ENCODE data around the gene GSK3A.

The GSK3A gene

DNA sequence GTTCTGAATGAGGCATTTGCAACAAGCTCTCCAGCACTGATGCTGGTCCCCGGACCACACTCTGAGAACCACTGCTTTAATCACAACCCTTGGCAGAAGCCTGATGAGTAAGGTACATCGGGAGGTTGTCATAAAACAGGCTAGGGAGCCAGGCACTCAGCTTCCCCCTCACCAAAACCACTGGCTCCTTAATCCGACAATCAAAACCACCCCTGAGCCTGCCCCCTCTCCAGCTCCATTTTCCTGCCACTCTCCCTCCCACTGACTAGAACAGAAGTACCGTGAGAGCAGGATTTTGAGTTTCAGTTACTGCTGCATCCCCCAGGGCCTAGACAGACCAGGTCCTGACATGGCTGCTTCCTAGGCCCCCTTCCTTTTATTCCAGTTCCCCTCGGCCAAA is 7.2 kb downstream of the GSK3A start:
- no peak overlapping the region for H3K4me3 ChIP-seq (ENCODE audit: insufficient read depth in 1 of 2, low read depth in 1 of 2, low read length in 2 of 2)
- H2AK5ac ChIP-seq (ENCODE audit: low read length, severe bottlenecking), result no peak overlapping the region
- 86% methylated on average over 5 of the region's 5 CpGs for whole genome bisulfite sequencing
- H2BK120ac ChIP-seq (ENCODE audit: low read depth, low read length), result no peak overlapping the region
- no peak overlapping the region for H2BK5ac ChIP-seq (ENCODE audit: low read depth, low read length, poor library complexity, severe bottlenecking)
- no peak overlapping the region for H3K18ac ChIP-seq (ENCODE audit: low read depth in 1 of 2, low read length in 2 of 2)
- no peak overlapping the region for H3K23ac ChIP-seq (ENCODE audit: low read length in 2 of 2)
- H3K27ac ChIP-seq (ENCODE audit: low read length, poor library complexity, severe bottlenecking), result no peak overlapping the region
- H4K8ac ChIP-seq (ENCODE audit: low read length), result no peak overlapping the region
- H3K4me2 ChIP-seq (ENCODE audit: low read length, poor library complexity, severe bottlenecking), result no peak overlapping the region
- H2AFZ ChIP-seq (ENCODE audit: low read depth, low read length), result no peak overlapping the region
- peaks cover 79 to 81% of the 10 kb centered on the region in 2 experiments for H3K36me3 ChIP-seq (ENCODE audit: control insufficient read depth in 1 of 2, insufficient read depth in 2 of 2, low read depth in 1 of 2, low read length in 2 of 2)
- H4K91ac ChIP-seq (ENCODE audit: low read length), result no peak overlapping the region
- H3K27me3 ChIP-seq (ENCODE audit: control insufficient read depth in 1 of 2, insufficient read depth in 1 of 2, low read length in 2 of 2), result no peaks in the 10 kb centered on the region
- DNase-seq, result no peak
- no peak overlapping the region for H2BK12ac ChIP-seq (ENCODE audit: low read length in 2 of 2)
- H3K14ac ChIP-seq (ENCODE audit: low read length in 2 of 2), result no peak overlapping the region
- no peak overlapping the region for H3K4ac ChIP-seq (ENCODE audit: low read depth in 1 of 2, low read length in 2 of 2)
- H3K9ac ChIP-seq (ENCODE audit: low read length), result no peak overlapping the region
- H3K9me3 ChIP-seq (ENCODE audit: control insufficient read depth, low read length), result no peaks in the 10 kb centered on the region
- H3K4me1 ChIP-seq (ENCODE audit: control insufficient read depth, insufficient read depth, low read depth, low read length), result peaks cover 6% of the 10 kb centered on the region
- H2BK15ac ChIP-seq (ENCODE audit: low read depth, poor library complexity, severe bottlenecking), result no peak overlapping the region
- H3K79me1 ChIP-seq (replicated peaks; ENCODE audit: low read length, poor library complexity, severe bottlenecking), result peaks cover 47% of the 10 kb centered on the region

DNA sequence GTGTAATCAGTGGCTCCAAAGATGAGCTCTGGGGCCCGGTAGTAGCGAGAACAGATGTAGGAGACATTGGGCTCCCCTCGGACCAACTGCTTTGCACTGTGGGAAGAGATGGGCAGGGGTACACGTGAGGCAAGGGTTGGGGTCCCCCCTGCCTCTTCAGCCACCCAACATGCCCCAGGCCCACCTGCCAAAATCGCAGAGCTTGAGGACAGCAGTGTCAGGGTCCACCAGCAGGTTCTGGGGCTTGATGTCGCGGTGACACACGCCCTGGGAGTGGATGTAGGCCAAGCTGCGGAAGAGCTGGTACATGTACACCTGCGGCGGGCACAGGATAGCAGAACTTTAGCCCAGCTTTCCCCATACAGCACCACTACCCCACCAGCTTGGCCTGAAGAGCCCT is 8.0 kb downstream of the GSK3A start:
- H3K9me3 ChIP-seq (ENCODE audit: control insufficient read depth, low read length), result no peaks in the 10 kb centered on the region
- no peak overlapping the region for H3K4me3 ChIP-seq (ENCODE audit: insufficient read depth in 1 of 2, low read depth in 1 of 2, low read length in 2 of 2)
- H3K27ac ChIP-seq (ENCODE audit: low read length, poor library complexity, severe bottlenecking), result no peak overlapping the region
- H3K14ac ChIP-seq (ENCODE audit: low read length in 2 of 2), result no peak overlapping the region
- peaks cover 2% of the 10 kb centered on the region for H3K4me1 ChIP-seq (ENCODE audit: control insufficient read depth, insufficient read depth, low read depth, low read length)
- H2BK120ac ChIP-seq (ENCODE audit: low read depth, low read length), result no peak overlapping the region
- H2BK15ac ChIP-seq (ENCODE audit: low read depth, poor library complexity, severe bottlenecking), result no peak overlapping the region
- H4K8ac ChIP-seq (ENCODE audit: low read length), result no peak overlapping the region
- H3K9ac ChIP-seq (ENCODE audit: low read length), result no peak overlapping the region
- no peak for DNase-seq
- H2BK5ac ChIP-seq (ENCODE audit: low read depth, low read length, poor library complexity, severe bottlenecking), result no peak overlapping the region
- H3K18ac ChIP-seq (ENCODE audit: low read depth in 1 of 2, low read length in 2 of 2), result no peak overlapping the region
- no peaks in the 10 kb centered on the region for H3K27me3 ChIP-seq (ENCODE audit: control insufficient read depth in 1 of 2, insufficient read depth in 1 of 2, low read length in 2 of 2)
- no peak overlapping the region for H3K23ac ChIP-seq (ENCODE audit: low read length in 2 of 2)
- no peak overlapping the region for H2AFZ ChIP-seq (ENCODE audit: low read depth, low read length)
- peaks cover 79 to 83% of the 10 kb centered on the region in 2 experiments for H3K36me3 ChIP-seq (ENCODE audit: control insufficient read depth in 1 of 2, insufficient read depth in 2 of 2, low read depth in 1 of 2, low read length in 2 of 2)
- no peak overlapping the region for H2AK5ac ChIP-seq (ENCODE audit: low read length, severe bottlenecking)
- H3K79me1 ChIP-seq (replicated peaks; ENCODE audit: low read length, poor library complexity, severe bottlenecking), result peaks cover 46% of the 10 kb centered on the region
- no peak overlapping the region for H2BK12ac ChIP-seq (ENCODE audit: low read length in 2 of 2)
- no peak overlapping the region for H3K4ac ChIP-seq (ENCODE audit: low read depth in 1 of 2, low read length in 2 of 2)
- WGBS, result 96% methylated on average over 11 of the region's 11 CpGs
- no peak overlapping the region for H4K91ac ChIP-seq (ENCODE audit: low read length)
- H3K4me2 ChIP-seq (ENCODE audit: low read length, poor library complexity, severe bottlenecking), result no peak overlapping the region

DNA sequence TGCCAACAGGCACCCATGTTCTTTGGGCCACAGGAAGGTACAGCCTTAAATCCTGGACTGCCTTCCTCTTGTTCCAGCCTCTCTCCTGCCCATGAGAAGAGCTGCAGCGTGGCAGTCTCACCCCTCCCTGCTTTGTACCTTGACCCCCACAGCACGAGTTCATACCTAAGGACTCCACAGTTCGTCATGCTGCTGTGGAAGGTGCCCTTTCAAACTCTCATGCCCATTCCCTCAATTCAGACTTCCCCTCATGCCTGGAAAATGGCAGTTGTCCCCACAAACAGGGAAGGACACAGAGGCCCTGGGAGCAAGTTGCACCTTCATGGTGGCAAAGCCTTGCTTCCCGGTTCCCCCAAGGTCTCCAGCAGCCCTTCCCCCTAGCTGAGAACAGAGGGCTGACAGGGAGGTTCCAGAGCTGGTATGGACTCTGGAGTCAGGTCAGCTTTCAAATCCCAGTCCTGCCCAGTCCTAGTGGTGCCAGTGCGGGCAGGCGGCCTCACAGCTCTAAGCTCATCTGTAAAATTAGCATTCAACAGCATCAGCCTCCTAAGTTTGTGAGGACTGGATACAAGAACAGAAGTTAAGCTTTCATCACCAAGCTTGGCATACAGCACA is 8.6 kb downstream of the GSK3A start:
- Histone ChIP-seq H3K4me1 (ENCODE audit: control insufficient read depth, insufficient read depth, low read depth, low read length) (peaks cover 5% of the 10 kb centered on the region), H3K23ac (ENCODE audit: low read length in 2 of 2) (peak overlapping the region in 1 of 2 experiments; percentile 42), H3K27me3 (ENCODE audit: control insufficient read depth in 1 of 2, insufficient read depth in 1 of 2, low read length in 2 of 2) (no peaks in the 10 kb centered on the region), H4K8ac (ENCODE audit: low read length) (no peak overlapping the region), H3K79me1 (replicated peaks; ENCODE audit: low read length, poor library complexity, severe bottlenecking) (peaks cover 46% of the 10 kb centered on the region), H3K4me3 (ENCODE audit: insufficient read depth in 1 of 2, low read depth in 1 of 2, low read length in 2 of 2) (no peak overlapping the region), H3K27ac (ENCODE audit: low read length, poor library complexity, severe bottlenecking) (no peak overlapping the region), H2BK12ac (ENCODE audit: low read length in 2 of 2) (no peak overlapping the region), H2AK5ac (ENCODE audit: low read length, severe bottlenecking) (no peak overlapping the region), H2BK5ac (ENCODE audit: low read depth, low read length, poor library complexity, severe bottlenecking) (no peak overlapping the region), H2BK120ac (ENCODE audit: low read depth, low read length) (no peak overlapping the region), H3K18ac (ENCODE audit: low read depth in 1 of 2, low read length in 2 of 2) (no peak overlapping the region), H3K14ac (ENCODE audit: low read length in 2 of 2) (no peak overlapping the region), H3K4ac (ENCODE audit: low read depth in 1 of 2, low read length in 2 of 2) (no peak overlapping the region), H2AFZ (ENCODE audit: low read depth, low read length) (no peak overlapping the region), H3K36me3 (ENCODE audit: control insufficient read depth in 1 of 2, insufficient read depth in 2 of 2, low read depth in 1 of 2, low read length in 2 of 2) (peaks cover 80 to 83% of the 10 kb centered on the region in 2 experiments), H3K4me2 (ENCODE audit: low read length, poor library complexity, severe bottlenecking) (no peak overlapping the region), H2BK15ac (ENCODE audit: low read depth, poor library complexity, severe bottlenecking) (no peak overlapping the region), H3K9me3 (ENCODE audit: control insufficient read depth, low read length) (no peaks in the 10 kb centered on the region), H3K9ac (ENCODE audit: low read length) (no peak overlapping the region), H4K91ac (ENCODE audit: low read length) (no peak overlapping the region)
- 93% methylated on average over 6 of the region's 6 CpGs for WGBS
- DNase-seq, result no peak

DNA sequence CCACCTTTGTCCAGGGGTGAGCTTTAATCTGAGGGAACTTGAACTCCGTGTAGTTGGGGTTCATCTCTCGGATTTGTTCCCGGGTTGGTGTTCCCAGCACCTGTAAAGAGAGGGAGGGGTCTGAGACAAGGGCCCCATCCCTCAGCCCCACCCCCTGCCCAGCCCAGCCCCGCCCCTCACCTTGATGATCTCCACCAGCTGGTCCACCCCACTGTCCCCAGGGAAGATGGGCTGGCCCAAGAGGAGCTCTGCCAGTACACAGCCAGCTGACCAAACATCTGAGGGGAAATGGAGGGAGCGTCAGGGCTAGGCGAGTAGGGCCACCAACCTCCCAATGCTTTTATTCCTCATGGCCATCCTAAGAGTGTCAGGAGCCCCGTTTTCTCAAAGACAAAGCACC is 9.3 kb downstream of the GSK3A start:
- no peak overlapping the region for H3K4me3 ChIP-seq (ENCODE audit: insufficient read depth in 1 of 2, low read depth in 1 of 2, low read length in 2 of 2)
- H3K23ac ChIP-seq (ENCODE audit: low read length in 2 of 2), result peak overlapping the region in 1 of 2 experiments; percentile 34
- no peak for DNase-seq
- H2AFZ ChIP-seq (ENCODE audit: low read depth, low read length), result no peak overlapping the region
- H3K27ac ChIP-seq (ENCODE audit: low read length, poor library complexity, severe bottlenecking), result no peak overlapping the region
- H3K9me3 ChIP-seq (ENCODE audit: control insufficient read depth, low read length), result no peaks in the 10 kb centered on the region
- no peak overlapping the region for H2AK5ac ChIP-seq (ENCODE audit: low read length, severe bottlenecking)
- H3K36me3 ChIP-seq (ENCODE audit: control insufficient read depth in 1 of 2, insufficient read depth in 2 of 2, low read depth in 1 of 2, low read length in 2 of 2), result peaks cover 86 to 87% of the 10 kb centered on the region in 2 experiments
- 91% methylated on average over 7 of the region's 7 CpGs for WGBS
- H3K9ac ChIP-seq (ENCODE audit: low read length), result no peak overlapping the region
- H3K4ac ChIP-seq (ENCODE audit: low read depth in 1 of 2, low read length in 2 of 2), result no peak overlapping the region
- no peak overlapping the region for H3K14ac ChIP-seq (ENCODE audit: low read length in 2 of 2)
- no peak overlapping the region for H4K8ac ChIP-seq (ENCODE audit: low read length)
- H2BK12ac ChIP-seq (ENCODE audit: low read length in 2 of 2), result no peak overlapping the region
- no peak overlapping the region for H2BK120ac ChIP-seq (ENCODE audit: low read depth, low read length)
- H3K4me1 ChIP-seq (ENCODE audit: control insufficient read depth, insufficient read depth, low read depth, low read length), result peaks cover 7% of the 10 kb centered on the region
- no peak overlapping the region for H2BK5ac ChIP-seq (ENCODE audit: low read depth, low read length, poor library complexity, severe bottlenecking)
- no peak overlapping the region for H2BK15ac ChIP-seq (ENCODE audit: low read depth, poor library complexity, severe bottlenecking)
- no peaks in the 10 kb centered on the region for H3K27me3 ChIP-seq (ENCODE audit: control insufficient read depth in 1 of 2, insufficient read depth in 1 of 2, low read length in 2 of 2)
- H3K18ac ChIP-seq (ENCODE audit: low read depth in 1 of 2, low read length in 2 of 2), result no peak overlapping the region
- H4K91ac ChIP-seq (ENCODE audit: low read length), result no peak overlapping the region
- H3K4me2 ChIP-seq (ENCODE audit: low read length, poor library complexity, severe bottlenecking), result no peak overlapping the region
- H3K79me1 ChIP-seq (replicated peaks; ENCODE audit: low read length, poor library complexity, severe bottlenecking), result peaks cover 48% of the 10 kb centered on the region
